Measurements from ENCODE around the gene SLC26A9.
"Not testable (repeated sequence)": the region's sequence is repeated elsewhere in the genome, so short reads cannot be mapped to it uniquely, and the experiment has no call there.

Gene SLC26A9

DNA sequence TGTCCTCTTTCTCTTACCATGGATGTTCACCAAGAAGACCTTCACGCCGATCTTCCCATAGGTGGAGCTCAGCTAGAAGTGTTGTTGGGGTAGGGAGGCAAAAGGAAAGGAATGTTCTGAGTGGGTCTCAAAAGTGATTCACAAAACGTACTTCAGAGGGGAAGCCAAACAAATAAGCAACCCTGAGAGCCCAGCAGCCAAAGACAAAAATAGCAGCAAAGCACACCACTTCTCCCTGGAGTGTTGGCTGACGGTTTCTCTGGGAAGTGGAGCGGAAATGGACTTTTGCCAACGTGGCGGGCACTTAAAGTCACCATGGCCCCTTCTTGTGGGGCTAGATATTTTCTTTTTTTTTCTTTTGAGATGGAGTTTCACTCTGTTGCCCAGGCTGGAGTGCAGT, 23.1 kb downstream of the SLC26A9 start:
- Histone ChIP-seq H3K4me1 (ENCODE audit: control insufficient read depth in 2 of 2, insufficient read depth in 2 of 2, low read length in 2 of 2) (no peaks in the 10 kb centered on the region), H3K4me3 (ENCODE audit: low read length in 2 of 2) (no peak overlapping the region), H3K27ac (ENCODE audit: low read depth in 2 of 2, low read length in 2 of 2) (no peak overlapping the region), H3K9me3 (ENCODE audit: control insufficient read depth in 2 of 2, low read length in 2 of 2) (no peaks in the 10 kb centered on the region), H3K9ac (ENCODE audit: low read depth in 1 of 2, low read length in 2 of 2) (no peak overlapping the region), H3K36me3 (ENCODE audit: control insufficient read depth in 2 of 2, insufficient read depth in 2 of 2, low read length in 2 of 2) (no peaks in the 10 kb centered on the region), H3K27me3 (ENCODE audit: control insufficient read depth in 2 of 2, insufficient read depth in 2 of 2, low read length in 2 of 2) (no peaks in the 10 kb centered on the region)

GRCh38 chr1:205918955-205919746, 24.1 kb downstream of the SLC26A9 start:
- Histone ChIP-seq H3K9me3 (ENCODE audit: control insufficient read depth in 2 of 2, low read length in 2 of 2) (no peaks in the 10 kb centered on the region), H3K27me3 (ENCODE audit: control insufficient read depth in 2 of 2, insufficient read depth in 2 of 2, low read length in 2 of 2) (no peaks in the 10 kb centered on the region), H3K4me1 (ENCODE audit: control insufficient read depth in 2 of 2, insufficient read depth in 2 of 2, low read length in 2 of 2) (no peaks in the 10 kb centered on the region), H3K36me3 (ENCODE audit: control insufficient read depth in 2 of 2, insufficient read depth in 2 of 2, low read length in 2 of 2) (no peaks in the 10 kb centered on the region), H3K27ac (ENCODE audit: low read depth in 2 of 2, low read length in 2 of 2) (no peak overlapping the region), H3K9ac (ENCODE audit: low read depth in 1 of 2, low read length in 2 of 2) (no peak overlapping the region), H3K4me3 (ENCODE audit: low read length in 2 of 2) (no peak overlapping the region)

- Histone ChIP-seq H3K36me3 (ENCODE audit: control insufficient read depth in 2 of 2, insufficient read depth in 2 of 2, low read length in 2 of 2) (no peaks in the 10 kb centered on the region), H3K9me3 (ENCODE audit: control insufficient read depth in 2 of 2, low read length in 2 of 2) (no peaks in the 10 kb centered on the region), H3K27me3 (ENCODE audit: control insufficient read depth in 2 of 2, insufficient read depth in 2 of 2, low read length in 2 of 2) (no peaks in the 10 kb centered on the region), H3K4me3 (ENCODE audit: low read length in 2 of 2) (no peak overlapping the region), H3K27ac (ENCODE audit: low read depth in 2 of 2, low read length in 2 of 2) (no peak overlapping the region), H3K9ac (ENCODE audit: low read depth in 1 of 2, low read length in 2 of 2) (no peak overlapping the region), H3K4me1 (ENCODE audit: control insufficient read depth in 2 of 2, insufficient read depth in 2 of 2, low read length in 2 of 2) (no peaks in the 10 kb centered on the region)
Measured at GRCh38 chr1:205917466-205918238, 25.6 kb downstream of the SLC26A9 start.

- no peaks in the 10 kb centered on the region for H3K36me3 ChIP-seq (ENCODE audit: control insufficient read depth in 2 of 2, insufficient read depth in 2 of 2, low read length in 2 of 2)
- no peaks in the 10 kb centered on the region for H3K9me3 ChIP-seq (ENCODE audit: control insufficient read depth in 2 of 2, low read length in 2 of 2)
- no peaks in the 10 kb centered on the region for H3K27me3 ChIP-seq (ENCODE audit: control insufficient read depth in 2 of 2, insufficient read depth in 2 of 2, low read length in 2 of 2)
- no peak overlapping the region for H3K9ac ChIP-seq (ENCODE audit: low read depth in 1 of 2, low read length in 2 of 2)
- no peak overlapping the region for H3K4me3 ChIP-seq (ENCODE audit: low read length in 2 of 2)
- no peaks in the 10 kb centered on the region for H3K4me1 ChIP-seq (ENCODE audit: control insufficient read depth in 2 of 2, insufficient read depth in 2 of 2, low read length in 2 of 2)
- no peak overlapping the region for H3K27ac ChIP-seq (ENCODE audit: low read depth in 2 of 2, low read length in 2 of 2)
Measured at GRCh38 chr1:205916541-205916940, 26.7 kb downstream of the SLC26A9 start.

GRCh38 chr1:205915354-205915990, 27.8 kb downstream of the SLC26A9 start:
- H3K27ac ChIP-seq (ENCODE audit: low read depth in 2 of 2, low read length in 2 of 2): no peak overlapping the region
- no peak overlapping the region for H3K9ac ChIP-seq (ENCODE audit: low read depth in 1 of 2, low read length in 2 of 2)
- no peaks in the 10 kb centered on the region for H3K9me3 ChIP-seq (ENCODE audit: control insufficient read depth in 2 of 2, low read length in 2 of 2)
- H3K36me3 ChIP-seq (ENCODE audit: control insufficient read depth in 2 of 2, insufficient read depth in 2 of 2, low read length in 2 of 2): no peaks in the 10 kb centered on the region
- no peaks in the 10 kb centered on the region for H3K4me1 ChIP-seq (ENCODE audit: control insufficient read depth in 2 of 2, insufficient read depth in 2 of 2, low read length in 2 of 2)
- no peak overlapping the region for H3K4me3 ChIP-seq (ENCODE audit: low read length in 2 of 2)
- H3K27me3 ChIP-seq (ENCODE audit: control insufficient read depth in 2 of 2, insufficient read depth in 2 of 2, low read length in 2 of 2): no peaks in the 10 kb centered on the region

DNA sequence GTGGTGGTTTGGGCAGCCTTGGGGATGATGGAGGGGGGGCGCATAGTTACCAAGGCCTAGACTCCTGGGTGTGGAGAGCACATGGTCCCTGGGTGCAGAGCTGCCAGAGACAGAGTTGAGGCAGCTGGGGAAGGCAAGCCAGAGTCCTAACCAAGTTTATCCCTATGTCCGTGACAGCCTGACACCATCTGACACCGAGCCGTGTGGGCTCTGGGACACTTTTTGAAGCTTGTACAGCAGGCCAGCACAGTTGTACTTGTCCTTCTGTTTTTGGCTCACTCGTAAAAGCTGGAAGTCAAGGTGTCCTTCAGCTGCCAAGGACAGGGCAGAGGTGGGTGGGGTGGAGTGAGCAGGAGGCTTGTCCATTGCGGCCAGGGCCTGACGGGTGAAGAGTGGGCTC, 28.5 kb downstream of the SLC26A9 start:
- Histone ChIP-seq H3K36me3 (ENCODE audit: control insufficient read depth in 2 of 2, insufficient read depth in 2 of 2, low read length in 2 of 2) (no peaks in the 10 kb centered on the region), H3K4me3 (ENCODE audit: low read length in 2 of 2) (no peak overlapping the region), H3K27ac (ENCODE audit: low read depth in 2 of 2, low read length in 2 of 2) (no peak overlapping the region), H3K9ac (ENCODE audit: low read depth in 1 of 2, low read length in 2 of 2) (no peak overlapping the region), H3K27me3 (ENCODE audit: control insufficient read depth in 2 of 2, insufficient read depth in 2 of 2, low read length in 2 of 2) (no peaks in the 10 kb centered on the region), H3K4me1 (ENCODE audit: control insufficient read depth in 2 of 2, insufficient read depth in 2 of 2, low read length in 2 of 2) (no peaks in the 10 kb centered on the region), H3K9me3 (ENCODE audit: control insufficient read depth in 2 of 2, low read length in 2 of 2) (no peaks in the 10 kb centered on the region)

DNA sequence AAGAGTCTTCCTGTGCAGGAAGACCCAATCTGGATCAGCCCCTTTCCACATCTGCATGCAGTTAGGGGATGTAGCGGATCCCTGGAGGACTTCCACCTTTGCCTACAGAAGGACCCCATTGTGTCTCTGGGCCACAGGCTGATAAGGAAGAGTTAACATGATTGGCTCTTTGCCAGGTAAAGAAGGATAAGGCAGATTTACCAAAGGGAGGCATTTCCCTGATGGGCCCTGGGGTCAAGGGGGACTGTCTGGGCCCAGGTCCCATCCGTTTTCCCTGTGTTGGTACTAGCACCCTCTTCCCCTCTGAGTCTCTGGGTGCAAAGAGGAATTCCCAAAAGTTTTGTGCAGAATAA, 29.1 kb downstream of the SLC26A9 start:
- no peak overlapping the region for H3K4me3 ChIP-seq (ENCODE audit: low read length in 2 of 2)
- no peaks in the 10 kb centered on the region for H3K27me3 ChIP-seq (ENCODE audit: control insufficient read depth in 2 of 2, insufficient read depth in 2 of 2, low read length in 2 of 2)
- H3K9me3 ChIP-seq (ENCODE audit: control insufficient read depth in 2 of 2, low read length in 2 of 2): no peaks in the 10 kb centered on the region
- H3K9ac ChIP-seq (ENCODE audit: low read depth in 1 of 2, low read length in 2 of 2): no peak overlapping the region
- H3K4me1 ChIP-seq (ENCODE audit: control insufficient read depth in 2 of 2, insufficient read depth in 2 of 2, low read length in 2 of 2): no peaks in the 10 kb centered on the region
- no peak overlapping the region for H3K27ac ChIP-seq (ENCODE audit: low read depth in 2 of 2, low read length in 2 of 2)
- H3K36me3 ChIP-seq (ENCODE audit: control insufficient read depth in 2 of 2, insufficient read depth in 2 of 2, low read length in 2 of 2): no peaks in the 10 kb centered on the region

DNA sequence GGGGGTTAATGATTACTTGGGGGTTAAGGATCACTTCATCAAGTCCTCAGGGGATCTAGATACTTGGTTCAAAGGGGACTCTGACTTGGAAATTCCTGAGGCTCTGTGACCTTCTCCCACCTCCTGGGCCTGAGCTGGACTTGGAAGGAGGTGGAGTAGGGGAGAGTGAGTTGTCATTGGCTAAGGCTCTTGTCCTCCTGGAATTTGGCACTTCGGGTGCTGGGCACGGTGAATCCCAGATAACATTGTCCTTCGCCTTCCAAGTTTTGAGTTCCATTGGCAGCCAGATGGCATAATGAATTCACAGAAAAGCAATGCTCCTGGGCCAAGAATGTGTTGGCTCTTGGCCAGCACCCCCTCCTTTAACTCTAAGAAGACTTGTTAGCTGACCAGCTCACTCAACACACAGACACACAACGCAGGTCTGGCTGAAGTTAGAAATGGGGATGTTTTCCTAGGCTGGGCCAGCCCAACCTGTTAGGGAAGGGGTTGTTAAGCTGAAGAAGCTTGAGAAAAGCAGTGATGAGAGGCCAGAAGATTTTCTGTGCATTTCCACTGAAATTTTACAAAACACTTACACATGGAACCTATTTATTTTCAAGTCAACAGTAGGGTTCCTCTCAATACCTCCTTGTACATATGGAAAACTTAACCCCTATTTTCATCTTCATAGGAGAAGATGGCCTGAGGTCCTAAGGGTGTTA, 29.7 kb downstream of the SLC26A9 start:
- H3K4me3 ChIP-seq (ENCODE audit: low read length in 2 of 2): no peak overlapping the region
- no peaks in the 10 kb centered on the region for H3K36me3 ChIP-seq (ENCODE audit: control insufficient read depth in 2 of 2, insufficient read depth in 2 of 2, low read length in 2 of 2)
- H3K9ac ChIP-seq (ENCODE audit: low read depth in 1 of 2, low read length in 2 of 2): no peak overlapping the region
- no peaks in the 10 kb centered on the region for H3K4me1 ChIP-seq (ENCODE audit: control insufficient read depth in 2 of 2, insufficient read depth in 2 of 2, low read length in 2 of 2)
- H3K27me3 ChIP-seq (ENCODE audit: control insufficient read depth in 2 of 2, insufficient read depth in 2 of 2, low read length in 2 of 2): no peaks in the 10 kb centered on the region
- H3K9me3 ChIP-seq (ENCODE audit: control insufficient read depth in 2 of 2, low read length in 2 of 2): no peaks in the 10 kb centered on the region
- no peak overlapping the region for H3K27ac ChIP-seq (ENCODE audit: low read depth in 2 of 2, low read length in 2 of 2)

GRCh38 chr1:205907794-205908193, 35.5 kb downstream of the SLC26A9 start:
- H3K27ac ChIP-seq (ENCODE audit: low read depth in 2 of 2, low read length in 2 of 2): no peak overlapping the region
- no peak overlapping the region for H3K9ac ChIP-seq (ENCODE audit: low read depth in 1 of 2, low read length in 2 of 2)
- H3K27me3 ChIP-seq (ENCODE audit: control insufficient read depth in 2 of 2, insufficient read depth in 2 of 2, low read length in 2 of 2): no peaks in the 10 kb centered on the region
- no peak overlapping the region for H3K4me3 ChIP-seq (ENCODE audit: low read length in 2 of 2)
- no peaks in the 10 kb centered on the region for H3K4me1 ChIP-seq (ENCODE audit: control insufficient read depth in 2 of 2, insufficient read depth in 2 of 2, low read length in 2 of 2)
- H3K36me3 ChIP-seq (ENCODE audit: control insufficient read depth in 2 of 2, insufficient read depth in 2 of 2, low read length in 2 of 2): no peaks in the 10 kb centered on the region
- no peaks in the 10 kb centered on the region for H3K9me3 ChIP-seq (ENCODE audit: control insufficient read depth in 2 of 2, low read length in 2 of 2)

GRCh38 chr1:205905095-205905494, 38.2 kb downstream of the SLC26A9 start:
- not testable (repeated sequence) for H3K27ac ChIP-seq (ENCODE audit: low read depth in 2 of 2, low read length in 2 of 2); H3K9ac ChIP-seq (ENCODE audit: low read depth in 1 of 2, low read length in 2 of 2); H3K36me3 ChIP-seq (ENCODE audit: control insufficient read depth in 2 of 2, insufficient read depth in 2 of 2, low read length in 2 of 2); H3K9me3 ChIP-seq (ENCODE audit: control insufficient read depth in 2 of 2, low read length in 2 of 2); H3K4me1 ChIP-seq (ENCODE audit: control insufficient read depth in 2 of 2, insufficient read depth in 2 of 2, low read length in 2 of 2); H3K4me3 ChIP-seq (ENCODE audit: low read length in 2 of 2); H3K27me3 ChIP-seq (ENCODE audit: control insufficient read depth in 2 of 2, insufficient read depth in 2 of 2, low read length in 2 of 2)

All from mucosa of rectum (tissue), 2 donors.